H1 (cell line): ENCODE measurements around the gene VWA2. TPM values are rescaled to one million over a fixed set of nuclear protein-coding genes. Genes with fewer than 3 reads are reported as not detected.

ENCODE experiments used
- CTCF ChIA-PET: fragments of 300-600 bp; sonication (Branson Sonifier 250); formaldehyde crosslinking; loops from one replicate; lab custom pipeline; 2021; ENCODE audit not compliant: partially characterized antibody; lab: Charles Lee
- POLR2A ChIA-PET: fragments of 300-600 bp; sonication (Branson Sonifier 250); formaldehyde crosslinking; loops from one replicate; lab custom pipeline; 2021; ENCODE audit warnings: inconsistent platforms; ENCODE audit not compliant: partially characterized antibody; lab: Charles Lee
- DNase-seq, 2 experiments: peaks; one replicate each; pipeline versions ENCODE4 v3.0.0 to v3.0.0-alpha.2; 2010 to 2022; ENCODE audit warnings: low spot score in 2 of 2, low read depth in 1 of 2, mixed read lengths in 1 of 2
- FAIRE-seq: peaks from 2 replicates; lab custom pipeline; 2011; peaks lifted over from hg19 to GRCh38; lab: Jason Lieb, UNC
- H2AFZ ChIP-seq: 2 replicates; pipeline ENCODE4 v1.8.1; 2012; ENCODE audit warnings: low read length, inconsistent platforms
- H2AK5ac ChIP-seq: 2 replicates; pipeline ENCODE4 v1.6.1; 2013; ENCODE audit warnings: low read depth, low read length
- H2BK120ac ChIP-seq: replicated peaks from 2 replicates; pipeline ENCODE3; 2013; ENCODE audit warnings: low read depth, low read length, inconsistent platforms
- H2BK12ac ChIP-seq: 2 replicates; pipeline ENCODE4 v1.6.1; 2013; ENCODE audit warnings: low read depth, low read length
- H2BK15ac ChIP-seq: 2 replicates; pipeline ENCODE4 v1.6.1; 2013; ENCODE audit warnings: low read length
- H2BK20ac ChIP-seq: 2 replicates; pipeline ENCODE4 v1.6.1; 2013; ENCODE audit warnings: low read length
- H2BK5ac ChIP-seq: 2 replicates; pipeline ENCODE4 v1.6.1; 2013; ENCODE audit warnings: low read depth, low read length
- H3K14ac ChIP-seq: 2 replicates; pipeline ENCODE4 v1.6.1; 2013; ENCODE audit warnings: inconsistent platforms; ENCODE audit not compliant: insufficient read length
- H3K18ac ChIP-seq: 2 replicates; pipeline ENCODE4 v1.6.1; 2013; ENCODE audit warnings: low read length; ENCODE audit errors: extremely low read depth
- H3K23ac ChIP-seq: 2 replicates; pipeline ENCODE4 v1.6.1; 2013; ENCODE audit warnings: inconsistent platforms; ENCODE audit not compliant: insufficient read length
- H3K23me2 ChIP-seq: 2 replicates; pipeline ENCODE4 v1.6.1; 2013; ENCODE audit warnings: low read depth, low read length
- H3K27ac ChIP-seq: 2 replicates; pipeline ENCODE4 v1.6.1; 2011; ENCODE audit warnings: low read depth, low read length, inconsistent platforms
- H3K27me3 ChIP-seq, 4 experiments: replicated peaks in 1 of 4; 1 replicate in 1 of 4; 2 replicates in 3 of 4; pipeline versions ENCODE4 v1.6.1 to v1.8.1; 2011 to 2013; ENCODE audit warnings: low read length in 3 of 4, mild to moderate bottlenecking in 3 of 4, inconsistent platforms in 2 of 4, mixed read lengths in 2 of 4, moderate library complexity in 1 of 4; ENCODE audit not compliant: control insufficient read depth in 3 of 4, insufficient read depth in 3 of 4; ENCODE audit errors: extremely low read depth in 1 of 4
- H3K36me3 ChIP-seq, 4 experiments: 2 replicates each; pipeline versions ENCODE4 v1.6.1 to v1.8.1; 2011 to 2013; ENCODE audit warnings: mild to moderate bottlenecking in 4 of 4, low read length in 3 of 4, moderate library complexity in 2 of 4, control low read depth in 1 of 4, inconsistent platforms in 1 of 4; ENCODE audit not compliant: insufficient read depth in 4 of 4, control insufficient read depth in 2 of 4
- H3K4ac ChIP-seq: replicated peaks from 2 replicates; pipeline ENCODE3; 2013; ENCODE audit warnings: low read length, low read depth, mixed read lengths, inconsistent platforms; ENCODE audit not compliant: insufficient read length
- H3K4me1 ChIP-seq, 4 experiments: replicated peaks in 1 of 4; 1 replicate in 1 of 4; 2 replicates in 3 of 4; pipeline versions ENCODE4 v1.6.1 to v1.8.1; 2011 to 2013; ENCODE audit warnings: low read length in 3 of 4, inconsistent platforms in 2 of 4, mixed read lengths in 1 of 4; ENCODE audit not compliant: insufficient read depth in 4 of 4, control insufficient read depth in 3 of 4
- H3K4me2 ChIP-seq, 2 experiments: 2 replicates each; pipeline versions ENCODE4 v1.6.1 to v1.8.1; 2011 to 2013; ENCODE audit warnings: low read depth in 2 of 2, low read length in 2 of 2, control low read depth in 1 of 2, inconsistent platforms in 1 of 2, mild to moderate bottlenecking in 1 of 2; ENCODE audit not compliant: insufficient read depth in 1 of 2
- H3K4me3 ChIP-seq, 4 experiments: fragments of 200-600, 300-600 bp in 1 of 4; sonication (generic), shearing (Covaris generic), sonication (Bioruptor Twin) in 1 of 4; 2 replicates each; pipeline versions ENCODE4 v1.5.1 to v1.8.1; 2011 to 2016; ENCODE audit warnings: low read length in 4 of 4, low read depth in 3 of 4, control low read depth in 2 of 4, inconsistent platforms in 2 of 4, mild to moderate bottlenecking in 2 of 4, mixed read lengths in 1 of 4, moderate library complexity in 1 of 4; ENCODE audit not compliant: insufficient read depth in 2 of 4; ENCODE audit errors: extremely low read depth in 1 of 4
- H3K56ac ChIP-seq: replicated peaks from 2 replicates; pipeline ENCODE3; 2013; ENCODE audit warnings: low read depth, mild to moderate bottlenecking, mixed read lengths, low read length, inconsistent platforms; ENCODE audit not compliant: insufficient read length
- H3K79me1 ChIP-seq: 2 replicates; pipeline ENCODE4 v1.6.1; 2013; ENCODE audit warnings: low read depth, low read length, control low read depth
- H3K79me2 ChIP-seq, 2 experiments: 2 replicates each; pipeline versions ENCODE4 v1.6.1 to v1.8.1; 2012 to 2013; ENCODE audit warnings: low read length in 2 of 2, mild to moderate bottlenecking in 2 of 2, inconsistent platforms in 1 of 2; ENCODE audit not compliant: insufficient read depth in 2 of 2, control insufficient read depth in 1 of 2
- H3K9ac ChIP-seq, 4 experiments: replicated peaks in 1 of 4; 1 replicate in 1 of 4; 2 replicates in 3 of 4; pipeline versions ENCODE4 v1.6.1 to v1.8.1; 2011 to 2013; ENCODE audit warnings: low read depth in 3 of 4, low read length in 3 of 4, control low read depth in 2 of 4, mild to moderate bottlenecking in 2 of 4, moderate library complexity in 2 of 4, inconsistent platforms in 1 of 4; ENCODE audit errors: extremely low read depth in 1 of 4
- H3K9me3 ChIP-seq, 2 experiments: 2 replicates each; pipeline versions ENCODE4 v1.6.1 to v1.8.1; 2012 to 2013; ENCODE audit warnings: mild to moderate bottlenecking in 2 of 2, moderate library complexity in 2 of 2, control low read depth in 1 of 2, inconsistent platforms in 1 of 2, low read depth in 1 of 2, low read length in 1 of 2, mixed read lengths in 1 of 2; ENCODE audit not compliant: insufficient read depth in 2 of 2
- H4K20me1 ChIP-seq, 2 experiments: replicated peaks in 1 of 2; 2 replicates each; pipeline versions ENCODE3 to v1.8.1; 2011 to 2013; ENCODE audit warnings: inconsistent platforms in 2 of 2, low read length in 2 of 2, mild to moderate bottlenecking in 1 of 2; ENCODE audit not compliant: insufficient read depth in 2 of 2, control insufficient read depth in 1 of 2
- H4K5ac ChIP-seq: 2 replicates; pipeline ENCODE4 v1.6.1; 2013; ENCODE audit warnings: low read length, low read depth, mixed read lengths, inconsistent platforms; ENCODE audit not compliant: insufficient read length
- H4K8ac ChIP-seq: 2 replicates; pipeline ENCODE4 v1.8.0; 2013; ENCODE audit warnings: mild to moderate bottlenecking, moderate library complexity, low read length, inconsistent platforms; ENCODE audit not compliant: insufficient read depth; ENCODE audit errors: extremely low read depth
- H4K91ac ChIP-seq: replicated peaks from 2 replicates; pipeline ENCODE3; 2013; ENCODE audit warnings: low read length, mixed read lengths, inconsistent platforms; ENCODE audit not compliant: insufficient read length
- ASH2L ChIP-seq: fragments of 200-600, 300-600 bp; sonication (generic); IDR thresholded peaks from one replicate; pipeline ENCODE4 v1.7.1; 2017; ENCODE audit warnings: low read length
- ATF3 ChIP-seq: IDR thresholded peaks from 2 replicates; pipeline ENCODE4 v1.6.1; 2011; ENCODE audit warnings: low read depth, mild to moderate bottlenecking, low read length; ENCODE audit not compliant: insufficient read depth
- CTCF ChIP-seq, 3 experiments: IDR thresholded peaks; 1 replicate in 2 of 3; 2 replicates in 1 of 3; pipeline versions ENCODE4 v1.5.1 to v1.6.1; 2011; ENCODE audit warnings: low read length in 3 of 3, mild to moderate bottlenecking in 3 of 3, inconsistent platforms in 2 of 3, low read depth in 1 of 3, moderate library complexity in 1 of 3; ENCODE audit not compliant: insufficient read depth in 1 of 3; ENCODE audit errors: control extremely low read depth in 1 of 3
- FOSL1 ChIP-seq: IDR thresholded peaks from 2 replicates; pipeline ENCODE4 v1.6.1; 2011; ENCODE audit warnings: mild to moderate bottlenecking, low read depth, low read length, moderate library complexity; ENCODE audit not compliant: insufficient read depth
- HDAC2 ChIP-seq, 2 experiments: fragments of 300-600 bp in 1 of 2; sonication (generic) in 1 of 2; IDR thresholded peaks; 2 replicates each; pipeline ENCODE4 v1.6.1; 2011 to 2012; ENCODE audit warnings: low read depth in 2 of 2, low read length in 2 of 2, mild to moderate bottlenecking in 2 of 2, moderate library complexity in 2 of 2, borderline replicate concordance in 1 of 2, inconsistent platforms in 1 of 2
- RNF2 ChIP-seq: fragments of 200-900, 300-1000 bp; sonication (generic); IDR thresholded peaks from 2 replicates; pipeline ENCODE4 v1.7.1; 2016; ENCODE audit warnings: borderline replicate concordance, low read depth, mild to moderate bottlenecking, antibody characterized with exemption, low read length; ENCODE audit not compliant: poor library complexity, severe bottlenecking; ENCODE audit errors: missing control alignments
- TAF1 ChIP-seq: IDR thresholded peaks from 2 replicates; pipeline ENCODE4 v1.6.1; 2011; ENCODE audit warnings: mild to moderate bottlenecking, low read depth, low read length
- ZNF274 ChIP-seq: IDR thresholded peaks from 2 replicates; pipeline ENCODE4 v1.7.0; 2012; ENCODE audit warnings: low read length, borderline replicate concordance; ENCODE audit errors: extremely low read depth
- WGBS, 2 experiments: shearing (Covaris generic) in 1 of 2; methylation state at CpG; one replicate each; pipeline versions ENCODE4 v1.1.6 to v1.1.7; 2013 to 2015; ENCODE audit warnings: low lambda C conversion rate in 2 of 2, mixed read lengths in 2 of 2, inconsistent platforms in 1 of 2, low coverage in 1 of 2, missing lambda C conversion rate in 1 of 2; ENCODE audit not compliant: insufficient replicate concordance in 2 of 2, insufficient coverage in 1 of 2, insufficient read length in 1 of 2; ENCODE audit errors: extremely low coverage in 1 of 2, missing lambda C conversion rate in 1 of 2; 5-methylcytosine and 5-hydroxymethylcytosine counted together
- polyA plus RNA-seq, 7 experiments: library from polyadenylated mRNA; depleted of rRNA in 3 of 7; stranded (reverse) in 5 of 7; unstranded in 2 of 7; fragments of >200 nt in 5 of 7; fragments of 200-250 nt in 2 of 7; gene quantifications; 1 replicate in 5 of 7; 2 replicates in 1 of 7; 4 replicates in 1 of 7; pipeline versions ENCODE4 v1.2.1 to v1.2.3, GENCODE V29; 2011 to 2013; ENCODE audit warnings: missing spikeins in 2 of 7, mixed read lengths in 2 of 7
- total RNA-seq: library from RNA; stranded (reverse); fragmentation: NEBNext Ultra II Directional; extraction: Animal tissue kit (Norgen Biotek cat#: 25700); gene quantifications from 2 replicates; pipeline ENCODE4 v1.2.1, GENCODE V29; 2021

VWA2 gene
- total and polyA plus RNA-seq, 2 of the 8 experiments (the other 6 are each of a cell fraction or from before 2014, with no cell fraction given), result 2.8 to 2.9 TPM

GRCh38 chr10:114278140-114278883, 39.3 kb downstream of the VWA2 start:
- H3K4me1 ChIP-seq, result no peaks in the 10 kb centered on the region; a peak in 1 of 7 replicates
- H3K79me2 ChIP-seq, result no peaks in the 10 kb centered on the region
- H3K14ac ChIP-seq, result no peak overlapping the region
- no peak overlapping the region for H2AFZ ChIP-seq
- no peaks in the 10 kb centered on the region for H3K9me3 ChIP-seq
- no peak overlapping the region for H4K8ac ChIP-seq
- no peak overlapping the region for H3K4me3 ChIP-seq
- H4K91ac ChIP-seq, result no peak overlapping the region
- ChIA-PET CTCF (interaction anchor here (0.5 to 4.1 kb wide), 22 partner anchors 8 to 863 kb away, joined by 3 to 15 read pairs (median 4); partner anchors contain the start of gene AFAP1L2), POLR2A (no interaction called here)
- H3K36me3 ChIP-seq, result no peaks in the 10 kb centered on the region
- H2AK5ac ChIP-seq, result no peak overlapping the region
- H3K4me2 ChIP-seq, result no peak overlapping the region
- no peaks in the 10 kb centered on the region for H4K20me1 ChIP-seq
- H3K27me3 ChIP-seq, result no peaks in the 10 kb centered on the region; a peak in 1 of 7 replicates
- H2BK12ac ChIP-seq, result no peak overlapping the region
- WGBS, 2 experiments, result 96% methylated on average over 22 of the region's 22 CpGs; no CpG with 5 or more reads in 1 of the 2 experiments
- no peak overlapping the region for H3K18ac ChIP-seq
- H3K23me2 ChIP-seq, result no peaks in the 10 kb centered on the region
- no peak for FAIRE-seq
- no peak overlapping the region for H3K27ac ChIP-seq
- DNase-seq, result no peak
- no peak overlapping the region for H2BK15ac ChIP-seq
- H3K79me1 ChIP-seq, result no peaks in the 10 kb centered on the region
- no peak overlapping the region for H3K9ac ChIP-seq
- no peak overlapping the region for H3K4ac ChIP-seq
- H2BK20ac ChIP-seq, result no peak overlapping the region
- H2BK120ac ChIP-seq, result no peak overlapping the region
- H3K56ac ChIP-seq, result no peak overlapping the region
- H3K23ac ChIP-seq, result no peak overlapping the region
- no peak overlapping the region for H4K5ac ChIP-seq
- no peak overlapping the region for H2BK5ac ChIP-seq
- no peak for TF ChIP-seq CTCF (IDR thresholded peaks at IDR 0.05; ENCODE audit: control extremely low read depth in 1 of 3, insufficient read depth in 1 of 3, low read depth in 1 of 3, low read length in 3 of 3)
- no peak for TF ChIP-seq FOSL1
- TF ChIP-seq ZNF274, result no peak
- no peak for TF ChIP-seq HDAC2 (IDR thresholded peaks at IDR 0.05; ENCODE audit: borderline replicate concordance in 1 of 2, low read depth in 2 of 2, low read length in 2 of 2)
- no peak for TF ChIP-seq TAF1
- no peak for TF ChIP-seq ATF3
- TF ChIP-seq ASH2L, result no peak
- TF ChIP-seq RNF2, result no peak
